Measurements from ENCODE around the gene SLN. TPM values are rescaled to one million over a fixed set of nuclear protein-coding genes. Genes with fewer than 3 reads are reported as not detected.

SLN gene
- total RNA-seq, 1 experiment from 2014 or later: not detected

GRCh38 chr11:107751082-107751481 is 39.2 kb upstream of the SLN start:
- Histone ChIP-seq H4K20me1 (ENCODE audit: control insufficient read depth, insufficient read depth, insufficient read length) (no peaks in the 10 kb centered on the region), H3K4me2 (ENCODE audit: insufficient read depth, insufficient read length, low read length) (no peak overlapping the region), H3K27me3 (ENCODE audit: insufficient read depth, low read length) (no peaks in the 10 kb centered on the region), H2AK5ac (ENCODE audit: insufficient read length, low read length) (no peak overlapping the region), H3K79me2 (ENCODE audit: insufficient read depth, low read length) (no peaks in the 10 kb centered on the region), H2BK20ac (ENCODE audit: low read depth, low read length, poor library complexity, severe bottlenecking) (no peak overlapping the region), H4K91ac (ENCODE audit: insufficient read length, low read depth, low read length) (no peak overlapping the region), H3K23me2 (ENCODE audit: insufficient read length, low read depth, low read length, poor library complexity, severe bottlenecking) (no peaks in the 10 kb centered on the region), H3K79me1 (ENCODE audit: insufficient read depth, low read depth, low read length, poor library complexity, severe bottlenecking) (no peaks in the 10 kb centered on the region), H3K23ac (ENCODE audit: insufficient read length, low read depth, low read length) (no peak overlapping the region), H3K14ac (ENCODE audit: insufficient read depth, low read length) (no peak overlapping the region), H2BK15ac (ENCODE audit: low read depth, low read length) (no peak overlapping the region), H3K9me3 (ENCODE audit: control insufficient read depth, low read depth, low read length) (no peaks in the 10 kb centered on the region), H4K8ac (replicated peaks; ENCODE audit: insufficient read length, low read depth, low read length) (no peak overlapping the region), H3K4me1 (ENCODE audit: insufficient read depth, low read length) (no peaks in the 10 kb centered on the region), H3K4ac (ENCODE audit: low read depth, low read length) (no peak overlapping the region), H3T11ph (ENCODE audit: low read length) (no peak overlapping the region), H4K5ac (ENCODE audit: insufficient read length, low read depth, low read length) (no peak overlapping the region), H2BK5ac (ENCODE audit: insufficient read length, low read length) (no peak overlapping the region), H2BK120ac (ENCODE audit: low read depth, low read length, poor library complexity, severe bottlenecking) (no peak overlapping the region), H3K56ac (ENCODE audit: insufficient read length, low read depth, low read length) (no peak overlapping the region), H3K18ac (ENCODE audit: insufficient read length, low read depth, low read length) (no peak overlapping the region), H3K27ac (ENCODE audit: insufficient read length, low read depth, low read length) (no peak overlapping the region), H2AFZ (ENCODE audit: low read length) (no peak overlapping the region), H2BK12ac (ENCODE audit: insufficient read length, low read depth, low read length) (no peak overlapping the region), H3K9ac (ENCODE audit: extremely low read depth, insufficient read length, low read length) (no peak overlapping the region)
- DNase-seq: no peak
- Mint-ChIP-seq H3K9me3 (no peaks in the 10 kb centered on the region), H3K36me3 (ENCODE audit: insufficient read depth in 1 of 3, low read depth in 3 of 3) (no peaks in the 10 kb centered on the region), H3K4me1 (peaks cover 0 to 2% of the 10 kb centered on the region in 2 experiments; a peak in 1 of 4 replicates), H3K4me3 (no peak overlapping the region), H3K27ac (no peak overlapping the region), H3K27me3 (ENCODE audit: low read depth) (no peaks in the 10 kb centered on the region; the same call in 1 of the 2 replicates)
- no CpG with 5 or more reads among the region's 9 CpGs for WGBS (ENCODE audit: extremely low coverage, insufficient read length, low lambda C conversion rate)
- no peak for TF ChIP-seq CTCF (conservative IDR thresholded peaks at IDR 0.05)
